Measurements from ENCODE around the gene SNTG2. TPM values are rescaled to one million over a fixed set of nuclear protein-coding genes. Genes with fewer than 3 reads are reported as not detected.

SNTG2 gene
- total and polyA plus RNA-seq, 2 donors (not counting 1 experiment from before 2014, with no cell fraction given): 0.06 TPM; not detected in 1

- Histone ChIP-seq H3K4me2 (ENCODE audit: extremely low read depth, insufficient read depth, low read length) (no peak overlapping the region), H2AFZ (ENCODE audit: low read length) (no peak overlapping the region), H3K4me1 (ENCODE audit: control insufficient read depth, extremely low read depth, insufficient read depth, low read length) (no peaks in the 10 kb centered on the region), H4K20me1 (ENCODE audit: control insufficient read depth, extremely low read depth, insufficient read depth, low read length) (no peaks in the 10 kb centered on the region), H3K79me2 (ENCODE audit: control insufficient read depth, insufficient read depth, low read length) (no peaks in the 10 kb centered on the region), H3K9ac (ENCODE audit: insufficient read depth, low read length) (no peak overlapping the region), H3K36me3 (ENCODE audit: control insufficient read depth, insufficient read depth, low read length) (no peaks in the 10 kb centered on the region), H3K27ac (ENCODE audit: insufficient read depth, low read length) (no peak overlapping the region), H3K27me3 (ENCODE audit: control insufficient read depth, insufficient read depth, low read length) (no peaks in the 10 kb centered on the region), H3K9me3 (ENCODE audit: control insufficient read depth, insufficient read depth, low read depth, low read length) (no peaks in the 10 kb centered on the region), H3K4me3 (replicated peaks in 1 of 4; ENCODE audit: control extremely low read depth in 1 of 4, insufficient read depth in 1 of 4, low read depth in 3 of 4, low read length in 4 of 4) (no peak overlapping the region)
- DNase-seq (ENCODE audit: low read depth in 2 of 2): no peak
- TF ChIP-seq EZH2 (IDR thresholded peaks at IDR 0.05; ENCODE audit: low read length, missing control alignments) (no peak), CTCF (conservative IDR thresholded peaks at IDR 0.05 in 1 of 2, IDR thresholded peaks at IDR 0.05 in 1 of 2; ENCODE audit: low read depth in 1 of 2, low read length in 2 of 2) (no peak)
Observed at GRCh38 chr2:1231466-1232063, 280.9 kb downstream of the SNTG2 start.

GRCh38 chr2:1233281-1233680, 282.6 kb downstream of the SNTG2 start:
- Histone ChIP-seq H2AFZ (ENCODE audit: low read length) (no peak overlapping the region), H3K27me3 (ENCODE audit: control insufficient read depth, insufficient read depth, low read length) (no peaks in the 10 kb centered on the region), H4K20me1 (ENCODE audit: control insufficient read depth, extremely low read depth, insufficient read depth, low read length) (no peaks in the 10 kb centered on the region), H3K36me3 (ENCODE audit: control insufficient read depth, insufficient read depth, low read length) (no peaks in the 10 kb centered on the region), H3K9ac (ENCODE audit: insufficient read depth, low read length) (no peak overlapping the region), H3K4me2 (ENCODE audit: extremely low read depth, insufficient read depth, low read length) (no peak overlapping the region), H3K27ac (ENCODE audit: insufficient read depth, low read length) (no peak overlapping the region), H3K4me3 (replicated peaks in 1 of 4; ENCODE audit: control extremely low read depth in 1 of 4, insufficient read depth in 1 of 4, low read depth in 3 of 4, low read length in 4 of 4) (no peak overlapping the region), H3K4me1 (ENCODE audit: control insufficient read depth, extremely low read depth, insufficient read depth, low read length) (no peaks in the 10 kb centered on the region), H3K79me2 (ENCODE audit: control insufficient read depth, insufficient read depth, low read length) (no peaks in the 10 kb centered on the region), H3K9me3 (ENCODE audit: control insufficient read depth, insufficient read depth, low read depth, low read length) (no peaks in the 10 kb centered on the region)
- no peak for DNase-seq (ENCODE audit: low read depth in 2 of 2)
- TF ChIP-seq CTCF (conservative IDR thresholded peaks at IDR 0.05 in 1 of 2, IDR thresholded peaks at IDR 0.05 in 1 of 2; ENCODE audit: low read depth in 1 of 2, low read length in 2 of 2): no peak
- TF ChIP-seq EZH2 (IDR thresholded peaks at IDR 0.05; ENCODE audit: low read length, missing control alignments): no peak

- H3K79me2 ChIP-seq (ENCODE audit: control insufficient read depth, insufficient read depth, low read length): no peaks in the 10 kb centered on the region
- no peaks in the 10 kb centered on the region for H3K36me3 ChIP-seq (ENCODE audit: control insufficient read depth, insufficient read depth, low read length)
- H3K9ac ChIP-seq (ENCODE audit: insufficient read depth, low read length): no peak overlapping the region
- H2AFZ ChIP-seq (ENCODE audit: low read length): no peak overlapping the region
- peak in 1 of 2 donors; percentile 38 for DNase-seq (ENCODE audit: low read depth in 2 of 2)
- H3K27ac ChIP-seq (ENCODE audit: insufficient read depth, low read length): no peak overlapping the region
- H4K20me1 ChIP-seq (ENCODE audit: control insufficient read depth, extremely low read depth, insufficient read depth, low read length): no peaks in the 10 kb centered on the region
- H3K4me1 ChIP-seq (ENCODE audit: control insufficient read depth, extremely low read depth, insufficient read depth, low read length): no peaks in the 10 kb centered on the region
- no peak overlapping the region for H3K4me2 ChIP-seq (ENCODE audit: extremely low read depth, insufficient read depth, low read length)
- H3K4me3 ChIP-seq (replicated peaks in 1 of 4; ENCODE audit: control extremely low read depth in 1 of 4, insufficient read depth in 1 of 4, low read depth in 3 of 4, low read length in 4 of 4): no peak overlapping the region
- no peaks in the 10 kb centered on the region for H3K27me3 ChIP-seq (ENCODE audit: control insufficient read depth, insufficient read depth, low read length)
- H3K9me3 ChIP-seq (ENCODE audit: control insufficient read depth, insufficient read depth, low read depth, low read length): no peaks in the 10 kb centered on the region
- TF ChIP-seq CTCF (conservative IDR thresholded peaks at IDR 0.05 in 1 of 2, IDR thresholded peaks at IDR 0.05 in 1 of 2; ENCODE audit: low read depth in 1 of 2, low read length in 2 of 2) (no peak), EZH2 (IDR thresholded peaks at IDR 0.05; ENCODE audit: low read length, missing control alignments) (no peak)
Observed at GRCh38 chr2:1234731-1235308, 284.2 kb downstream of the SNTG2 start.
